Mammary epithelial cell (primary cell): ENCODE measurements around the gene ZFX.

Experiments used
- CTCF ChIP-seq, 2 donors: IDR thresholded peaks in 1 of 2; conservative IDR thresholded peaks in 1 of 2; 2 replicates each; pipeline ENCODE4 v1.5.1; 2011 to 2012; ENCODE audit warnings: inconsistent platforms in 2 of 2, low read length in 2 of 2, mild to moderate bottlenecking in 2 of 2, control low read depth in 1 of 2, low read depth in 1 of 2; ENCODE audit not compliant: insufficient read depth in 1 of 2; ENCODE audit errors: extremely low read depth in 1 of 2
- EZH2 ChIP-seq: IDR thresholded peaks from 2 replicates; pipeline ENCODE4 v1.6.1; 2012; ENCODE audit warnings: low read length, inconsistent platforms, borderline replicate concordance

GRCh38 chrX:24190500-24191156 lies 41.1 kb downstream of the ZFX start:
- TF ChIP-seq CTCF (conservative IDR thresholded peaks at IDR 0.05 in 1 of 2, IDR thresholded peaks at IDR 0.05 in 1 of 2; ENCODE audit: extremely low read depth in 1 of 2, insufficient read depth in 1 of 2, low read depth in 1 of 2, low read length in 2 of 2) = no peak
- TF ChIP-seq EZH2 = no peak
